Smooth muscle cell (in vitro differentiated cells): ENCODE data around the gene MYBPH. TPM values are rescaled to one million over a fixed set of nuclear protein-coding genes. Genes with fewer than 3 reads are reported as not detected.

ENCODE experiments used
- DNase-seq: peaks from one replicate; lab custom pipeline; 2025; ENCODE audit not compliant: unreplicated experiment; lab: John Stamatoyannopoulos, UW
- H2AFZ ChIP-seq: fragments of 200-600 bp; sonication (generic); 2 replicates; pipeline ENCODE4 v1.6.0; 2016; ENCODE audit warnings: antibody characterized with exemption, low read depth, mild to moderate bottlenecking
- H3F3A ChIP-seq: fragments of 200-600 bp; sonication (generic); 2 replicates; pipeline ENCODE4 v1.6.0; 2017; ENCODE audit warnings: antibody characterized with exemption, low read depth
- H3K27ac ChIP-seq: fragments of 200-600 bp; sonication (generic); 2 replicates; pipeline ENCODE4 v1.5.1; 2016; ENCODE audit warnings: low read depth, mild to moderate bottlenecking
- H3K27me3 ChIP-seq: fragments of 200-600 bp; sonication (generic); 2 replicates; pipeline ENCODE4 v1.6.1; 2016; ENCODE audit warnings: low read depth, mild to moderate bottlenecking
- H3K36me3 ChIP-seq: fragments of 200-600 bp; sonication (generic); 2 replicates; pipeline ENCODE4 v1.5.1; 2016; ENCODE audit warnings: low read depth
- H3K4me1 ChIP-seq: fragments of 200-600 bp; sonication (generic); 2 replicates; pipeline ENCODE4 v1.5.1; 2016; ENCODE audit warnings: low read depth
- H3K4me2 ChIP-seq: fragments of 200-600 bp; sonication (generic); 2 replicates; pipeline ENCODE4 v1.6.0; 2016; ENCODE audit warnings: mild to moderate bottlenecking
- H3K4me3 ChIP-seq: fragments of 200-600 bp; sonication (generic); 2 replicates; pipeline ENCODE4 v1.5.1; 2016; ENCODE audit warnings: mild to moderate bottlenecking
- H3K79me2 ChIP-seq: fragments of 200-600 bp; sonication (generic); 2 replicates; pipeline ENCODE4 v1.6.0; 2016; ENCODE audit warnings: low read depth, mild to moderate bottlenecking
- H3K9ac ChIP-seq: fragments of 200-600 bp; sonication (generic); 2 replicates; pipeline ENCODE4 v1.6.0; 2016; ENCODE audit warnings: low read depth
- H3K9me3 ChIP-seq: fragments of 200-600 bp; sonication (generic); replicated peaks from 2 replicates; pipeline ENCODE4 v1.5.1; 2016; ENCODE audit warnings: low read depth
- H4K20me1 ChIP-seq: fragments of 200-600 bp; sonication (generic); 2 replicates; pipeline ENCODE4 v1.6.0; 2016; ENCODE audit warnings: low read depth
- WGBS: methylation state at CpG from one replicate; pipeline ENCODE4 v1.1.7; 2016; ENCODE audit warnings: low lambda C conversion rate; 5-methylcytosine and 5-hydroxymethylcytosine counted together
- polyA plus RNA-seq: library from polyadenylated mRNA; unstranded; fragments of >200 nt; fragmentation: Nextera tagmentation; extraction: Ambion mirVana; gene quantifications from 2 replicates; pipeline ENCODE4 v1.2.1, GENCODE V29; 2016
- total RNA-seq: library from RNA; depleted of rRNA; stranded (reverse); fragments of >200 nt; gene quantifications from 2 replicates; pipeline ENCODE4 v1.2.3, GENCODE V29; 2014
- TF ChIP-seq, protein P1 (sequence below): fragments of 200-600 bp; sonication (generic); IDR thresholded peaks from 2 replicates; pipeline ENCODE4 v1.5.1; 2017; ENCODE audit warnings: borderline replicate concordance, mild to moderate bottlenecking, antibody characterized with exemption; ENCODE audit not compliant: insufficient read depth, poor library complexity, severe bottlenecking

MYBPH gene
- total and polyA plus RNA-seq, 2 experiments from 2014 or later, result 0.67 to 1.7 TPM

GRCh38 chr1:203161703-203162102 is 13.9 kb downstream of the MYBPH start:
- H3K9ac ChIP-seq, result no peak overlapping the region
- no peaks in the 10 kb centered on the region for H3K9me3 ChIP-seq
- no peak overlapping the region for H3K4me3 ChIP-seq
- no peaks in the 10 kb centered on the region for H3K79me2 ChIP-seq
- WGBS, result 98% methylated on average over 11 of the region's 11 CpGs
- H3F3A ChIP-seq, result no peaks in the 10 kb centered on the region
- H3K4me2 ChIP-seq, result no peak overlapping the region
- DNase-seq, result no peak
- no peak overlapping the region for H3K27ac ChIP-seq
- no peaks in the 10 kb centered on the region for H4K20me1 ChIP-seq
- no peaks in the 10 kb centered on the region for H3K27me3 ChIP-seq
- TF ChIP-seq, protein P1, sequence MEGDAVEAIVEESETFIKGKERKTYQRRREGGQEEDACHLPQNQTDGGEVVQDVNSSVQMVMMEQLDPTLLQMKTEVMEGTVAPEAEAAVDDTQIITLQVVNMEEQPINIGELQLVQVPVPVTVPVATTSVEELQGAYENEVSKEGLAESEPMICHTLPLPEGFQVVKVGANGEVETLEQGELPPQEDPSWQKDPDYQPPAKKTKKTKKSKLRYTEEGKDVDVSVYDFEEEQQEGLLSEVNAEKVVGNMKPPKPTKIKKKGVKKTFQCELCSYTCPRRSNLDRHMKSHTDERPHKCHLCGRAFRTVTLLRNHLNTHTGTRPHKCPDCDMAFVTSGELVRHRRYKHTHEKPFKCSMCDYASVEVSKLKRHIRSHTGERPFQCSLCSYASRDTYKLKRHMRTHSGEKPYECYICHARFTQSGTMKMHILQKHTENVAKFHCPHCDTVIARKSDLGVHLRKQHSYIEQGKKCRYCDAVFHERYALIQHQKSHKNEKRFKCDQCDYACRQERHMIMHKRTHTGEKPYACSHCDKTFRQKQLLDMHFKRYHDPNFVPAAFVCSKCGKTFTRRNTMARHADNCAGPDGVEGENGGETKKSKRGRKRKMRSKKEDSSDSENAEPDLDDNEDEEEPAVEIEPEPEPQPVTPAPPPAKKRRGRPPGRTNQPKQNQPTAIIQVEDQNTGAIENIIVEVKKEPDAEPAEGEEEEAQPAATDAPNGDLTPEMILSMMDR, result no peak
- H3K36me3 ChIP-seq, result no peaks in the 10 kb centered on the region
- no peak overlapping the region for H2AFZ ChIP-seq
- no peaks in the 10 kb centered on the region for H3K4me1 ChIP-seq

DNA sequence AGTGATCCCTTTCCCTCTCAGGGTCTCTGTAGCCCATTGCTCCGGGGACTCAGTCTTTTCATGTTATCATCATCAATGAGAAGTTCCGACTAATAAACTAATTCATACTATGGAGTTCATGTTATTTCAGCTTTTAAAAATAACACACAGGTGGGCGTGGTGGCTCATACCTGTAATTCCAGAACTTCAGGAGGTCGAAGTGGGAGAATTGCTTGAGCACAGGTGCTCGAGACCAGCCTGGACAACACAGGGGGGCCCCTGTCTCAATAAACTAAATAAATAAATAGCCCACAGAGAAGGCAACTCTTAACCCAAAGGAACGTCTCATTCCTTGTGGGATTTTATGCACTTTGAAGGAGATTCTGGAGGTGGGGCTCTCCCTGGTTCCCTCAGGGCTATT is 14.5 kb downstream of the MYBPH start:
- Histone ChIP-seq H3K4me1 (no peaks in the 10 kb centered on the region), H3F3A (no peaks in the 10 kb centered on the region), H3K27ac (no peak overlapping the region), H3K27me3 (no peaks in the 10 kb centered on the region), H3K79me2 (no peaks in the 10 kb centered on the region), H2AFZ (no peak overlapping the region), H3K9me3 (no peaks in the 10 kb centered on the region), H3K36me3 (no peaks in the 10 kb centered on the region), H3K9ac (no peak overlapping the region), H3K4me3 (no peak overlapping the region), H3K4me2 (no peak overlapping the region), H4K20me1 (no peaks in the 10 kb centered on the region)
- DNase-seq, result no peak
- 88% methylated on average over 6 of the region's 6 CpGs for WGBS
- TF ChIP-seq, protein P1, result no peak

DNA sequence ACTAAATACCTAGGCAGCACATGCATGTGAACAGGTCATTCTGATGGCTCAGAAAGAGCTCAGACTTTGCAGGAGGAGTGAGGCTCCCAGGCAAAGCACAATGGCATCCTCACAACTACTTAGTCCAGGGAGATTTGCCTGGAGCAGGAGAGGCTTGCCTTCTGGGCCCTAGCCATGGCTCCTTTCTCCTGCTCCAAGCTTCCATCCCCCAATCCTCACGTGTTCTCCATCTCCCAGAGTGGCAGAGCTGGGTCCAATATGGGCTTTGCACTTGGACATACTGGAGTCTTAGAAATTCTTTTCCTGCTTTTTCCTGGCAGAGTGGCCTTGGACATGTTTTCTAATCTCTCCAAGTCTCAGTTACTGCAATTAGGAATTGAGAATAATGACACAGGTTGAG is 15.8 kb downstream of the MYBPH start:
- no peaks in the 10 kb centered on the region for H3K4me1 ChIP-seq
- no peaks in the 10 kb centered on the region for H3K27me3 ChIP-seq
- H3F3A ChIP-seq, result no peaks in the 10 kb centered on the region
- WGBS, result 100% methylated on average over 1 of the region's 1 CpG
- H4K20me1 ChIP-seq, result no peaks in the 10 kb centered on the region
- H3K79me2 ChIP-seq, result no peaks in the 10 kb centered on the region
- no peak overlapping the region for H3K4me2 ChIP-seq
- no peak overlapping the region for H3K4me3 ChIP-seq
- H2AFZ ChIP-seq, result no peak overlapping the region
- no peak for DNase-seq
- H3K9ac ChIP-seq, result no peak overlapping the region
- no peak overlapping the region for H3K27ac ChIP-seq
- H3K36me3 ChIP-seq, result no peaks in the 10 kb centered on the region
- TF ChIP-seq, protein P1, result no peak
- H3K9me3 ChIP-seq, result no peaks in the 10 kb centered on the region

DNA sequence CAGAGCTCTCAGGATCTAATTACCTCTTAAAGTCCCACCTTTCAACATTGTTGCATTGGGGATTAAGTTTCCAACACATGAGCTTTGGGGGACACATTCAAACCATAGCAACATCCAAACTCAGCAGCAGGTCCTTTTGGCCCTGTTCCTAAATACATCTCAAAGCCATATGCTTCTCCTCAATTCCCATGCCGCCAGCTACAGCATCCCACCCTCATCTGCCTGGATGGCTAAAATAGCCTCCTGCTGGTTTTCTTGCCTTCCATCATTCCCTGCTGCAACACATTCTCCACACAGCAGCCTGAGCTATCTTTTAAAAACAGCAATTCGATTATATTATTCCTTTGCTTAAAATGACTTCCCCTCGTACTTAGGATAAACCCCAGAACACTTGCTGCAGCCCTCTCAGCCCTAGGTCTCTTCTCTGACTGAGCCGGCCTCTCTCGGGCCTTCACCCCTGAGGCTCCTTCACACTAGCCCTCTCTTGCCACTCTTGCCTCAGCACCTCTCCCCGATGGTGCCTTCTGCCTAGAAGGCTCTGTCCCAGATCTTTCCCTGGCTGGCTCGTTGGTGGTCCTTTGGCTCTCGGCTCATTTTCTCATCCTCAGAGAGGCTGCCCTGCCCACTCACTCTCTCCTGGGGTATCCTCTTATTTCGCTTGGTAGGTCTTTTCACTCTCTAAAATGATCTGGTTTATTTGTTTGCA is 16.5 kb downstream of the MYBPH start:
- TF ChIP-seq, protein P1, result no peak
- WGBS, result 95% methylated on average over 9 of the region's 9 CpGs
- peaks cover 4% of the 10 kb centered on the region for H3K4me1 ChIP-seq

More for the DNA sequence above, 16.5 kb downstream of the MYBPH start:
- H3K9me3 ChIP-seq, result no peaks in the 10 kb centered on the region
- H2AFZ ChIP-seq, result no peak overlapping the region
- no peak overlapping the region for H3K27ac ChIP-seq
- H3K79me2 ChIP-seq, result no peaks in the 10 kb centered on the region
- no peak overlapping the region for H3K4me2 ChIP-seq
- no peaks in the 10 kb centered on the region for H3F3A ChIP-seq
- no peak overlapping the region for H3K4me3 ChIP-seq
- no peaks in the 10 kb centered on the region for H4K20me1 ChIP-seq
- H3K36me3 ChIP-seq, result no peaks in the 10 kb centered on the region
- no peak overlapping the region for H3K9ac ChIP-seq
- DNase-seq, result no peak
- H3K27me3 ChIP-seq, result no peaks in the 10 kb centered on the region
